SK-N-SH (cell line): Measurements from ENCODE around the gene HSF5. TPM values are rescaled to one million over a fixed set of nuclear protein-coding genes. Genes with fewer than 3 reads are reported as not detected.

Source experiments
- CTCF ChIA-PET: fragments of 300-600, 350-600 bp; formaldehyde crosslinking; extraction: SDS; loops from one replicate; lab custom pipeline; 2021; lab: Yijun Ruan, JAX
- POLR2A ChIA-PET: fragments of 350-600 bp; sonication (Branson Sonifier 250); formaldehyde crosslinking; extraction: SDS; loops from one replicate; lab custom pipeline; 2020; ENCODE audit warnings: antibody characterized with exemption, inconsistent platforms; lab: Yijun Ruan, JAX
- DNase-seq: peaks from one replicate; pipeline ENCODE4 v3.0.0; 2012
- H2AFZ ChIP-seq: fragments of 200-600 bp; sonication (generic); 2 replicates; pipeline ENCODE4 v1.8.1; 2016; ENCODE audit warnings: antibody characterized with exemption, mild to moderate bottlenecking, low read depth
- H3F3A ChIP-seq: fragments of 200-600 bp; sonication (generic); replicated peaks from 2 replicates; pipeline ENCODE3; 2016; ENCODE audit warnings: antibody characterized with exemption, mild to moderate bottlenecking; ENCODE audit not compliant: insufficient read depth
- H3K27ac ChIP-seq, 2 experiments: fragments of 200-500 bp in 1 of 2; fragments of 200-600 bp in 1 of 2; sonication (Bioruptor generic) in 1 of 2; sonication (generic), shearing (Covaris generic) in 1 of 2; 2 replicates each; pipeline versions ENCODE4 v1.5.1 to v1.6.1; 2014 to 2016; ENCODE audit warnings: low read depth in 2 of 2, inconsistent platforms in 1 of 2, low read length in 1 of 2, mild to moderate bottlenecking in 1 of 2, mixed read lengths in 1 of 2
- H3K27me3 ChIP-seq: fragments of 200-600 bp; sonication (generic), shearing (Covaris generic); 2 replicates; pipeline ENCODE4 v1.6.1; 2016; ENCODE audit warnings: mixed run types; ENCODE audit not compliant: insufficient read depth
- H3K36me3 ChIP-seq, 2 experiments: fragments of 200-500 bp in 1 of 2; fragments of 200-600 bp in 1 of 2; sonication (Bioruptor generic) in 1 of 2; sonication (generic) in 1 of 2; replicated peaks in 1 of 2; 2 replicates each; pipeline versions ENCODE3 to v1.5.1; 2014 to 2016; ENCODE audit warnings: low read length in 1 of 2, mild to moderate bottlenecking in 1 of 2; ENCODE audit not compliant: insufficient read depth in 2 of 2, control insufficient read depth in 1 of 2
- H3K4me1 ChIP-seq, 2 experiments: fragments of 200-500 bp in 1 of 2; fragments of 200-600 bp in 1 of 2; sonication (Bioruptor generic) in 1 of 2; sonication (generic), shearing (Covaris generic) in 1 of 2; 2 replicates each; pipeline versions ENCODE4 v1.5.1 to v1.6.1; 2014 to 2016; ENCODE audit warnings: low read depth in 1 of 2, low read length in 1 of 2, mixed run types in 1 of 2; ENCODE audit not compliant: insufficient read depth in 2 of 2, control insufficient read depth in 1 of 2
- H3K4me2 ChIP-seq: fragments of 200-600 bp; sonication (generic), shearing (Covaris generic); 2 replicates; pipeline ENCODE4 v1.6.1; 2017; ENCODE audit warnings: mixed run types
- H3K4me3 ChIP-seq, 2 experiments: fragments of 200-500 bp in 1 of 2; fragments of 200-600 bp in 1 of 2; sonication (Bioruptor generic) in 1 of 2; sonication (generic), shearing (Covaris generic) in 1 of 2; 2 replicates each; pipeline versions ENCODE4 v1.5.1 to v1.8.1; 2014 to 2016; ENCODE audit warnings: low read depth in 2 of 2, inconsistent platforms in 1 of 2, low read length in 1 of 2, mild to moderate bottlenecking in 1 of 2, mixed read lengths in 1 of 2, moderate library complexity in 1 of 2
- H3K79me2 ChIP-seq: fragments of 200-600 bp; sonication (generic); 2 replicates; pipeline ENCODE4 v1.8.1; 2017; ENCODE audit warnings: mild to moderate bottlenecking; ENCODE audit not compliant: insufficient read depth
- H3K9ac ChIP-seq: fragments of 200-600 bp; sonication (generic); 2 replicates; pipeline ENCODE4 v1.6.1; 2017; ENCODE audit warnings: mixed run types
- H3K9me2 ChIP-seq: fragments of 200-600 bp; sonication (generic); 2 replicates; pipeline ENCODE4 v1.6.1; 2017; ENCODE audit warnings: mixed run types
- H3K9me3 ChIP-seq: fragments of 200-600 bp; sonication (generic); 2 replicates; pipeline ENCODE4 v1.6.1; 2017; ENCODE audit warnings: mixed run types, mild to moderate bottlenecking, moderate library complexity
- H4K20me1 ChIP-seq: fragments of 200-600 bp; sonication (generic); 2 replicates; pipeline ENCODE4 v1.6.1; 2017; ENCODE audit warnings: mild to moderate bottlenecking, mixed run types; ENCODE audit not compliant: insufficient read depth
- CTCF ChIP-seq: fragments of 200-600 bp; sonication (generic); IDR thresholded peaks from 2 replicates; pipeline ENCODE4 v1.6.1; 2017; ENCODE audit warnings: antibody characterized with exemption, mild to moderate bottlenecking, moderate library complexity
- ELF1 ChIP-seq: IDR thresholded peaks from 2 replicates; pipeline ENCODE4 v1.4.0; 2012
- EP300 ChIP-seq, 2 experiments: IDR thresholded peaks; 2 replicates each; pipeline versions ENCODE4 v1.4.0 to v1.6.1; 2012; ENCODE audit warnings: borderline replicate concordance in 1 of 2, low read depth in 1 of 2, low read length in 1 of 2
- GATA2 ChIP-seq: sonication (generic); formaldehyde crosslinking; IDR thresholded peaks from 2 replicates; pipeline ENCODE4 v1.5.0; 2020; ENCODE audit warnings: mild to moderate bottlenecking, missing genetic modification reagents
- MEF2A ChIP-seq: IDR thresholded peaks from 2 replicates; pipeline ENCODE4 v1.4.0; 2012; ENCODE audit warnings: low read depth, borderline replicate concordance
- NRF1 ChIP-seq: IDR thresholded peaks from 2 replicates; pipeline ENCODE4 v1.6.1; 2012; ENCODE audit warnings: low read depth, mild to moderate bottlenecking, low read length
- POLR2AphosphoS5 ChIP-seq: IDR thresholded peaks from 2 replicates; pipeline ENCODE4 v1.6.1; 2012; ENCODE audit warnings: low read depth, low read length
- RAD21 ChIP-seq: IDR thresholded peaks from 2 replicates; pipeline ENCODE4 v1.6.1; 2012; ENCODE audit warnings: mild to moderate bottlenecking, low read length
- RCOR1 ChIP-seq: fragments of 150-350 bp; IDR thresholded peaks from 2 replicates; pipeline ENCODE4 v1.6.1; 2017; ENCODE audit warnings: antibody characterized with exemption, low read length
- REST ChIP-seq: IDR thresholded peaks from 2 replicates; pipeline ENCODE4 v1.6.1; 2012; ENCODE audit warnings: mild to moderate bottlenecking, low read depth, low read length, moderate library complexity
- RFX5 ChIP-seq: IDR thresholded peaks from 2 replicates; pipeline ENCODE4 v1.6.1; 2012; ENCODE audit warnings: mild to moderate bottlenecking, improper control_type of control experiment, low read length
- ZBTB33 ChIP-seq: IDR thresholded peaks from 2 replicates; pipeline ENCODE4 v1.4.0; 2012; ENCODE audit warnings: low read depth, borderline replicate concordance
- WGBS: methylation state at CpG from one replicate; pipeline ENCODE4 v1.1.6; 2017; ENCODE audit warnings: low lambda C conversion rate; 5-methylcytosine and 5-hydroxymethylcytosine counted together
- polyA plus RNA-seq, 3 experiments: library from polyadenylated mRNA; depleted of rRNA; stranded (reverse); fragments of >200 nt; gene quantifications; 2 replicates each; pipeline ENCODE4 v1.2.3, GENCODE V29; 2012

Gene HSF5
- polyA plus RNA-seq, 1 of the 3 experiments (the other 2 are of a cell fraction): not detected

- TF ChIP-seq ZBTB33: no peak
- TF ChIP-seq NRF1: no peak
- no peak for TF ChIP-seq REST
- TF ChIP-seq POLR2AphosphoS5: no peak
- TF ChIP-seq ELF1: no peak
- TF ChIP-seq RFX5: no peak
- TF ChIP-seq GATA2 (CRISPR knock-in tag): no peak
- ChIA-PET CTCF (interaction anchor here (1.2 to 6.4 kb wide), 4 partner anchors 10 to 190 kb away, joined by 3 to 112 read pairs (median 3); no protein-coding TSS in a partner anchor), POLR2A (no interaction called here)
- 90% methylated on average over 8 of the region's 10 CpGs for WGBS
- no peak overlapping the region for H3K4me2 ChIP-seq
- H3K79me2 ChIP-seq: no peaks in the 10 kb centered on the region
- H3K4me1 ChIP-seq: peaks cover 9 to 15% of the 10 kb centered on the region in 2 experiments; a peak in 3 of 4 replicates
- H3K27ac ChIP-seq: no peak overlapping the region
- no peaks in the 10 kb centered on the region for H4K20me1 ChIP-seq
- H3K36me3 ChIP-seq: no peaks in the 10 kb centered on the region
- no peaks in the 10 kb centered on the region for H3K9me2 ChIP-seq
- H3F3A ChIP-seq: peaks cover 22% of the 10 kb centered on the region
- no peaks in the 10 kb centered on the region for H3K27me3 ChIP-seq
- no peak for DNase-seq
- no peaks in the 10 kb centered on the region for H3K9me3 ChIP-seq
- H3K4me3 ChIP-seq: no peak overlapping the region
- H2AFZ ChIP-seq: no peak overlapping the region
- H3K9ac ChIP-seq: no peak overlapping the region
These were observed 33.5 kb upstream of the HSF5 start for GRCh38 chr17:58521680-58522079.

- Histone ChIP-seq H3K27ac (no peak overlapping the region), H3K4me3 (no peak overlapping the region), H3K4me2 (no peak overlapping the region), H3F3A (peaks cover 24% of the 10 kb centered on the region), H3K79me2 (no peaks in the 10 kb centered on the region), H3K9ac (no peak overlapping the region), H2AFZ (no peak overlapping the region), H4K20me1 (no peaks in the 10 kb centered on the region), H3K9me3 (no peaks in the 10 kb centered on the region), H3K27me3 (no peaks in the 10 kb centered on the region), H3K4me1 (peaks cover 9 to 19% of the 10 kb centered on the region in 2 experiments; a peak in 3 of 4 replicates), H3K36me3 (peaks cover 0 to 3% of the 10 kb centered on the region in 2 experiments), H3K9me2 (no peaks in the 10 kb centered on the region)
- peak; percentile 42 for DNase-seq
- WGBS: 82% methylated on average over 15 of the region's 15 CpGs
- TF ChIP-seq RAD21 (no peak), EP300 (IDR thresholded peaks at IDR 0.05; ENCODE audit: borderline replicate concordance in 1 of 2, low read depth in 1 of 2, low read length in 1 of 2) (no peak), GATA2 (CRISPR knock-in tag) (no peak), CTCF (peak; percentile 42; the same call in 1 of the 2 replicates), POLR2AphosphoS5 (no peak), REST (no peak), MEF2A (no peak), RCOR1 (no peak)
- ChIA-PET CTCF (interaction anchor here (0.7 to 6.4 kb wide), 6 partner anchors 11 to 635 kb away, joined by 3 to 112 read pairs (median 3); partner anchors contain the start of genes PRR11 and SKA2), POLR2A (no interaction called here)
These were observed 32.7 kb upstream of the HSF5 start for GRCh38 chr17:58520843-58521430.
